GM12801 (cell line): ENCODE measurements around the gene ARHGAP6.

Source experiments
- TF ChIP-seq, protein P1 (sequence below): IDR thresholded peaks from one replicate; pipeline ENCODE4 v1.5.1; 2011; ENCODE audit warnings: control low read depth; ENCODE audit not compliant: insufficient read length; ENCODE audit errors: extremely low read depth

ARHGAP6 gene

DNA sequence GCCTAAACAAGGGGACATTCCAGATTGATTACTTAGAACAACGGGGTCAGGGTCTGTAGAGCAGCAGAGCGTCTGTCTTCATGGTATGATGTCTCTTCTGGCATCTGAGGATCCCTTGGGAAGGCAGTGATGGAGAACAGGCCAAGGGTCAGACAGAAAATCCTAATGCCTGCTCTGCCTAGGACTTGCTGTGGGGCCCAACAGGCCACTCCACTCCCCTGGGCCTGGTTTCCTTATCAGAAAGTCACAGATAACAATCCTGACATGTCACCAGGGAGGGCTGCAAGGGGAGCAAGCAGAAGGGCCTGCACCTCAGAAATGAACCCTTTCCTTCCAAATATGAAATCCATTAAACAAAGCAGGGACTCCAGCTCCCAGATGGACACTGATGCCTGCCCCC lies 21.4 kb upstream of the ARHGAP6 start:
- TF ChIP-seq, protein P1, sequence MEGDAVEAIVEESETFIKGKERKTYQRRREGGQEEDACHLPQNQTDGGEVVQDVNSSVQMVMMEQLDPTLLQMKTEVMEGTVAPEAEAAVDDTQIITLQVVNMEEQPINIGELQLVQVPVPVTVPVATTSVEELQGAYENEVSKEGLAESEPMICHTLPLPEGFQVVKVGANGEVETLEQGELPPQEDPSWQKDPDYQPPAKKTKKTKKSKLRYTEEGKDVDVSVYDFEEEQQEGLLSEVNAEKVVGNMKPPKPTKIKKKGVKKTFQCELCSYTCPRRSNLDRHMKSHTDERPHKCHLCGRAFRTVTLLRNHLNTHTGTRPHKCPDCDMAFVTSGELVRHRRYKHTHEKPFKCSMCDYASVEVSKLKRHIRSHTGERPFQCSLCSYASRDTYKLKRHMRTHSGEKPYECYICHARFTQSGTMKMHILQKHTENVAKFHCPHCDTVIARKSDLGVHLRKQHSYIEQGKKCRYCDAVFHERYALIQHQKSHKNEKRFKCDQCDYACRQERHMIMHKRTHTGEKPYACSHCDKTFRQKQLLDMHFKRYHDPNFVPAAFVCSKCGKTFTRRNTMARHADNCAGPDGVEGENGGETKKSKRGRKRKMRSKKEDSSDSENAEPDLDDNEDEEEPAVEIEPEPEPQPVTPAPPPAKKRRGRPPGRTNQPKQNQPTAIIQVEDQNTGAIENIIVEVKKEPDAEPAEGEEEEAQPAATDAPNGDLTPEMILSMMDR: no peak

DNA sequence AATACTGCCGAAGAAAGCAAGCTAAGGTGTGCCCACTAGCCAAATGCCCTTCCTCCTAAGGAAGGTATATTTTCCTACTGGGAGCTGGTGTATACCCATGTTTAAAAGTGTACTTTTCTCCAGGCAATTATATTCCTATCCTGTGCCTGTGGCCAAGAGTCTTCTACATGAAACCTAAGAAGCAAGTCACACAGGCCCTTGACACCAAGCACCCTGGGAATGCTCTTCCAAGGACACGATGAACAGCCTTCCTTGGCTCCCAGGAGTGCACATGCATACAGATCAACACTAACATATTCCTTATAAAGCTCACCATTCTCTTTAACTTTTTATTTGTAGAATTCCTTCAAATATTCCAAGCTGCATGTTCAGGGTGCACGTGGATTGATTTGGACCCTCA lies 17.3 kb upstream of the ARHGAP6 start:
- TF ChIP-seq, protein P1: no peak

DNA sequence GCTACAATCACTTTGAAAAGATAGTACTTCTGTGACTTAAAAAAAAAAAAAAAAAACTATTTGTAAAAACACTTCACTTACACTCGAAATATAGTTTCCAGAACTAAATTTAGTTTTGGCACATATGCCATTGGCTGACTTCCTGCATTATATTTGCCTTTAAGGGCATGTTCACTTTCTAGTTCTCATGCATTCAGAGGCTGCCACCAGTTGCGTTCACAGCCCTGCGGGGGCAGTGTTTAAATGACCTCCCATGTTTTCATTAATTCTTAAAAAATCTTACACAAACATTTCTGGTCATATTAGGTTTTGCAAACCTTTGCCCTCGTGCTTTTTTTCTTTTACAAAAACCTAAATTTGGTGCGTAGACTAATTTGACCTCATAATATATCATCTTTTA lies 12.4 kb upstream of the ARHGAP6 start:
- TF ChIP-seq, protein P1: no peak

DNA sequence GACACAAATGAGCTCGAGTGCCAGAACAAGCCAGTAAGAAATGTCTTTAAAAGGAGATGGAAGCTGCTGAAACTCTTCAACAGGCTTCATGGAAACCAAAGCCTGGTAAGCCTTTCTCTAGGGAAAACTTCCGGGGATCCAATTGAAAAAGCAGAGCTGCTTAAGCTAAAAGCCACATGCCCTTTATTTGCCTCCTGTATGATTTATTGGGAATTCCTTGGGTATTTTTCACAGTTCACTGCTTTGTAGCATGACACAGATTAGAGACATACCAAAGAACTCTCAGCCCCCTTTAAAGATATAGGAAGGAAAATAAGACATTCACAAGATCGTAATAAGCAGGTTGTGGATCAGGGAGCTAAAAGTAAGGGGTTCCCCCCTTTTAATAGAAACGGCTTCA lies 6.5 kb upstream of the ARHGAP6 start:
- TF ChIP-seq, protein P1: no peak

DNA sequence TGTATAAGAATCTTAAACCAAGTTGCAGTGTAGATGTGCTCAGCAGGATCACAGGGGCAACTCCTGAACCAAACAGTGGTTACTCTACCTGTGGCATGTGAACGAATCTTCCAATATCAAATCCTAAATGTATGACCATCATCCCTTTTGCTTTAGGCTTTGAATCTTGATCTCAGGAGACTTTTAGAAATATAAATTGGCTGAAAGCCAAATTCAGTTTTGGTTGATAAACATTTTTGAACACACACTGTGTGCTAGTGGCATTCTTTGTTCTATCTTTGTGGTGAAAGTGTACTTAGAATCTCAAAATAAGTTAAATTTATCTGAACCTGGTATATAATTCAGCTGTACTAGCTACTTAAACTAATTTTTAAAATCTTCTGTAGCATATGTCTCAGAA lies 4.6 kb upstream of the ARHGAP6 start:
- TF ChIP-seq, protein P1: no peak

DNA sequence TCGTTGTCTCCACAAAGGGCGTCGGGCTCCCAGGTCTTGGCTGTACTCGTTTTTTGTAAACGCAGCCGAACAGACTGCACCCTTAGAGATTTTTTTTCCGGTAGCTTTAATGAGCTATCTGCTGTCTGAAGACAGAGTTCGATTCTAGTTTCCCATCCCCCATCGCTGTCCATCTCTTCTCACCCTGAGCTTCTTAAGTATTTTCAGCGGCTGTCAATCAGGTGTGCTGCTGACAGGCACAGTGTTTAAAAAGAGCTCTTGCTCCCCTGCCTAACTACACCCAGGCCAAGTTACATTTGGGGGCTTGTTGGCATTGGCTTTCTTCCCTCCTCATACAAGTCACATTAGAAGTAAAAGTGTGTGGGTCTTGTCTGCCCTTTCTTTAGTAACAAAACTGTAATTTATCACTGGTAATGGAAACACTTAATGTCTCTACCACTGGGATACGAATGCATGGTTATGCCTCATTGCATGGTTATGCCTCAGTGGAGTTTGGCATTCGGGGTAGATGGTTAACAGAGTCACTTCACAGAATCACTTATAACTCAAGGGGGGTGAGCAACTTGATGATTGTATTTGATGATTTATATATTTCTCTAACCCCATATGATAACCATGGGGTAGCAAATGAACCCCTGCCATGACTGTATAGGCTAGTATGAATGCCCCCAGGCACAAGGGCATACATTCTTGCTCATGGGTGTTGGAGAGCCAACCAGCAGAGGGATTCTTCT lies 1.4 kb upstream of the ARHGAP6 start:
- TF ChIP-seq, protein P1: no peak

DNA sequence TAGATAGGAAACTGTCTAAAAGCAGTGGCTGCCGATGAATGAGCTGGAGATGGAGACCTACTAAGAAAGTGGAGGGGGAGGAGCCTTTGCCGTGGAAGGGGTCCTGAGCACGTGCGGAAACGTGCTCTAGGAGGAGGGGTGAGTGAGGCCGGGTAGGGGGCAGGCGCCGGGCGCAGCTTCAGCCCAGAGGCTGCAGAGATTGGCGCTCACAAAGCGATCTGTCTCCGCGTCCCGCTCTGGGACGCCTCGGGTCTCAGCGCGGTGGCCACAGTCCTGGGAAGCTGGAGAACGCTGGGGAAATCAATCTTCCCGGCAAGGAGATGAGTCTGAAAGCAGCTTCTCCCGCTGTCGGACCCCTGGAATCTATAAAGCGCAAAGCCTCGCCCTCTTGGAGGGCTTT lies 444 bp upstream of the ARHGAP6 start:
- TF ChIP-seq, protein P1: no peak
